ENCODE measurements around the gene FAM9A.
A peak's percentile ranks its signal among the peaks of the same experiment; 100 is the strongest.
"Not testable (repeated sequence)": the region's sequence is repeated elsewhere in the genome, so short reads cannot be mapped to it uniquely, and the experiment has no call there.

FAM9A gene

DNA sequence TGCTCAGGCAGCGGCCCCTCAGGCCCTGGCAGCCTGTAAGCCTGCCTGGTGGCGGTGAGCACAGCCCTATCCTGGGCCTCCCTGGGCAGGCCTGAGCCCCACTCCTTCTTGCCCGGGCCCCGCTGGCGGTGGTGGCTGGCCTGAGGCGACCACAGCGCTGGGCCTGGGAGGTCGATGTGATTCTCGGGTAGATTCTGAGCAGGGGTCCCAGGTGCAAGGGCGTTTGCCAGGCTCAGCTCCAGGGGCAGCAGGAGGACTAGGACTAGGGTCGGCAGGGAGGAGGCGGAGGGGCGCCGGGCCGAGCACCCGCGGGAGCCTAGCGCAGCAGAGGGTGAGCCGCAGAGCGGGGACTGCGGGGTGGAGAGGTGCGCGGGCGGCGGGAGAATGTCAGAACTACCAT lies 17.0 kb downstream of the FAM9A start:
- 74% methylated on average over 19 of the region's 25 CpGs for WGBS (ENCODE audit: insufficient coverage)
- Histone ChIP-seq H3K4me3 (ENCODE audit: control insufficient read depth in 1 of 7, extremely low read depth in 1 of 7, insufficient read depth in 4 of 7, low read depth in 2 of 7, low read length in 6 of 7) (no peak overlapping the region), H3K27ac (ENCODE audit: insufficient read depth in 1 of 2, low read depth in 1 of 2, low read length in 2 of 2, poor library complexity in 1 of 2, severe bottlenecking in 2 of 2) (no peak overlapping the region), H3K36me3 (ENCODE audit: control insufficient read depth in 4 of 4, insufficient read depth in 4 of 4, low read length in 3 of 4) (no peaks in the 10 kb centered on the region), H3K9me3 (ENCODE audit: control extremely low read depth in 1 of 5, control insufficient read depth in 4 of 5, insufficient read depth in 2 of 5, low read depth in 1 of 5, low read length in 4 of 5) (no peaks in the 10 kb centered on the region), H3K27me3 (replicated peaks in 2 of 5; ENCODE audit: control insufficient read depth in 4 of 5, insufficient read depth in 5 of 5, low read length in 4 of 5) (peaks cover 0 to 18% (median 0%) of the 10 kb centered on the region in 5 experiments), H3K4me1 (ENCODE audit: control extremely low read depth in 1 of 4, control insufficient read depth in 4 of 4, insufficient read depth in 4 of 4, low read length in 3 of 4) (no peaks in the 10 kb centered on the region)
- ChIA-PET CTCF (no interaction called here), POLR2A (no interaction called here)
- no peak for DNase-seq

DNA sequence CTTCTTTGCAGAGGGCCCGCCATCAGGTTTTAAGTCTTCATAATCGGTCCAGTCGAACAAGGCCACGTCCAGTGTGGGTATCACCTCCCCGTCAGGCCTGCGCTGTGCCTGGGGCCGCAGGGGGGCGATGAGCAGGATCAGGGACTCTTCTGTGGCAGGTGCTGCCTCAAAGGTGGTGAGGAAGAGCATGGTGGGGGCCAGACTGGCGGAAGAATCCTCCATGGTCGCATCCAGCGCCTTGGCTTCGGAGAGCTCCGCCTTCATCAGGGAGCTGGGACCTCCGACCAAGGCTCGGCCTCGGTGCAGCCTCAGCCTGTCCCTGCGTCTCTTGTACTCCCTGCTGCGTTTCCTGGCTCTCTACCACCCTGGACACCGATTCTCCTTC lies 17.5 kb downstream of the FAM9A start:
- ChIA-PET POLR2A (no interaction called here), CTCF (interaction anchor here (1.1 kb wide), 1 partner anchor 10 kb away, joined by 3 read pairs; no protein-coding TSS in a partner anchor)
- no peak overlapping the region for H3K4me3 ChIP-seq (ENCODE audit: control insufficient read depth in 1 of 7, extremely low read depth in 1 of 7, insufficient read depth in 4 of 7, low read depth in 2 of 7, low read length in 6 of 7)
- no peak for DNase-seq
- H3K27ac ChIP-seq (ENCODE audit: insufficient read depth in 1 of 2, low read depth in 1 of 2, low read length in 2 of 2, poor library complexity in 1 of 2, severe bottlenecking in 2 of 2) = no peak overlapping the region
- H3K4me1 ChIP-seq (ENCODE audit: control extremely low read depth in 1 of 4, control insufficient read depth in 4 of 4, insufficient read depth in 4 of 4, low read length in 3 of 4) = no peaks in the 10 kb centered on the region
- 67% methylated on average over 15 of the region's 19 CpGs for whole genome bisulfite sequencing (ENCODE audit: insufficient coverage)
- no peaks in the 10 kb centered on the region for H3K9me3 ChIP-seq (ENCODE audit: control extremely low read depth in 1 of 5, control insufficient read depth in 4 of 5, insufficient read depth in 2 of 5, low read depth in 1 of 5, low read length in 4 of 5)
- peaks cover 0 to 18% (median 0%) of the 10 kb centered on the region in 5 experiments for H3K27me3 ChIP-seq (replicated peaks in 2 of 5; ENCODE audit: control insufficient read depth in 4 of 5, insufficient read depth in 5 of 5, low read length in 4 of 5)
- no peaks in the 10 kb centered on the region for H3K36me3 ChIP-seq (ENCODE audit: control insufficient read depth in 4 of 4, insufficient read depth in 4 of 4, low read length in 3 of 4)

DNA sequence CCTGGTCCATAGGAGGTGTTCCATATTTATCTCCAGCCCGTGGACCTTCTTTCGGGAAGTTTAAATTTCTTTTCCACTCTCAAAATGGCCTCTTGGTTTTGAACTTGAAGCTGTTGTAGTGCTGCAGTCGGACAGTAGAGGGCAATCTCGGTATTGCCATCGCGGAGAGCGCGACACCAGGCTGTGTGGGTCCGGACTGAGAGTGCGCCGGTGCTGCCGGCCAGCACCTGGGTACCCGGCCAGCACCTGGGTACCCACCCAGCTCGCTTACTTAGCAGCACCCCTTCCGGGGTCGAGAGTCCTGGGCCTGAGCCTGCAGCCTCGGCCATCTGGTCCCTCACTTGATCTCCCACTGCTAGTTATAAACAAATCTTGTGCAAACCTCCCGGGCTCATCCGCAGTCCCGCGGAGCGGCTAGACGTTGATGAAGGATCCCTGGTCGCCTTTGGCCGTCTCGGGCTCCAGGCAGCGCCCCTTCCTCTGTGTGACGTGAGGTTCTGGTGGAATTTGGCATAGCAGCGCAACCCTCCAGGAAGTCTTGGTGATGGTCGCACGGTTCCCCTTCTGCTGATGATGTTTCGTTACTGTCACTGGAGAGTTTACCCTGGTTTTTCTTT lies 18.0 kb downstream of the FAM9A start:
- WGBS (ENCODE audit: insufficient coverage) = 46% methylated on average over 23 of the region's 32 CpGs
- Histone ChIP-seq H3K27ac (ENCODE audit: insufficient read depth in 1 of 2, low read depth in 1 of 2, low read length in 2 of 2, poor library complexity in 1 of 2, severe bottlenecking in 2 of 2) (no peak overlapping the region), H3K4me1 (ENCODE audit: control extremely low read depth in 1 of 4, control insufficient read depth in 4 of 4, insufficient read depth in 4 of 4, low read length in 3 of 4) (no peaks in the 10 kb centered on the region), H3K36me3 (ENCODE audit: control insufficient read depth in 4 of 4, insufficient read depth in 4 of 4, low read length in 3 of 4) (no peaks in the 10 kb centered on the region), H3K4me3 (ENCODE audit: control insufficient read depth in 1 of 7, extremely low read depth in 1 of 7, insufficient read depth in 4 of 7, low read depth in 2 of 7, low read length in 6 of 7) (peak overlapping the region in 3 of 7 experiments; percentile 10 to 49 (median 32)), H3K27me3 (replicated peaks in 2 of 5; ENCODE audit: control insufficient read depth in 4 of 5, insufficient read depth in 5 of 5, low read length in 4 of 5) (peaks cover 0 to 18% (median 0%) of the 10 kb centered on the region in 5 experiments), H3K9me3 (ENCODE audit: control extremely low read depth in 1 of 5, control insufficient read depth in 4 of 5, insufficient read depth in 2 of 5, low read depth in 1 of 5, low read length in 4 of 5) (no peaks in the 10 kb centered on the region)
- ChIA-PET POLR2A (interaction anchor here (0.6 kb wide), 1 partner anchor 442 kb away, joined by 3 read pairs; no protein-coding TSS in a partner anchor), CTCF (interaction anchor here (1.1 kb wide), 1 partner anchor 9 kb away, joined by 3 read pairs; no protein-coding TSS in a partner anchor)
- DNase-seq = peak; percentile 30 to 56 (median 42)

DNA sequence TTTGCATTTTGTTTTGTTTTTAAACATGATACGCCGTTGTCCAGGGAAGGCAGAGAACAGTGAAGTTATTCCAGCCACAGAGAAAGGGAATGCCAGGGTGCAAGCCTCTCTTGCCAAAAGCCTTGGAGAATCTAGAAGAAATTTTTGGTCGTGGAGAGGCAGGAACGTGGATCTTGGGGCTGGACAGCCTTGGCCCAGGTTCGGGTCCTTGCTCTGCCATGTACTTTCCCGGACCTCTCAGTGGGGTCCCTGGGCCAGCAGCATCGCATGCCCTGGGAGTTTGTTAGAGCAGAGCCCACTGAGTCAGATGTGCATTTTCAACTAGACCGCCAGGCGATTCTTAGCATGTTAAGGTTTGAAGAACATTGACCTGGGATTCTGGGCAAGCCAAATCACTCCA lies 18.6 kb downstream of the FAM9A start:
- POLR2A ChIA-PET = no interaction called here
- Histone ChIP-seq H3K27ac (ENCODE audit: insufficient read depth in 1 of 2, low read depth in 1 of 2, low read length in 2 of 2, poor library complexity in 1 of 2, severe bottlenecking in 2 of 2) (no peak overlapping the region), H3K9me3 (ENCODE audit: control extremely low read depth in 1 of 5, control insufficient read depth in 4 of 5, insufficient read depth in 2 of 5, low read depth in 1 of 5, low read length in 4 of 5) (no peaks in the 10 kb centered on the region), H3K27me3 (replicated peaks in 2 of 5; ENCODE audit: control insufficient read depth in 4 of 5, insufficient read depth in 5 of 5, low read length in 4 of 5) (peaks cover 0 to 18% (median 0%) of the 10 kb centered on the region in 5 experiments), H3K4me1 (ENCODE audit: control extremely low read depth in 1 of 4, control insufficient read depth in 4 of 4, insufficient read depth in 4 of 4, low read length in 3 of 4) (no peaks in the 10 kb centered on the region), H3K36me3 (ENCODE audit: control insufficient read depth in 4 of 4, insufficient read depth in 4 of 4, low read length in 3 of 4) (no peaks in the 10 kb centered on the region), H3K4me3 (ENCODE audit: control insufficient read depth in 1 of 7, extremely low read depth in 1 of 7, insufficient read depth in 4 of 7, low read depth in 2 of 7, low read length in 6 of 7) (peak overlapping the region in 1 of 7 experiments; percentile 20)
- CTCF ChIA-PET = interaction anchor here (1.1 kb wide), 1 partner anchor 9 kb away, joined by 3 read pairs; no protein-coding TSS in a partner anchor
- WGBS (ENCODE audit: insufficient coverage) = 93% methylated on average over 9 of the region's 9 CpGs
- DNase-seq = no peak

DNA sequence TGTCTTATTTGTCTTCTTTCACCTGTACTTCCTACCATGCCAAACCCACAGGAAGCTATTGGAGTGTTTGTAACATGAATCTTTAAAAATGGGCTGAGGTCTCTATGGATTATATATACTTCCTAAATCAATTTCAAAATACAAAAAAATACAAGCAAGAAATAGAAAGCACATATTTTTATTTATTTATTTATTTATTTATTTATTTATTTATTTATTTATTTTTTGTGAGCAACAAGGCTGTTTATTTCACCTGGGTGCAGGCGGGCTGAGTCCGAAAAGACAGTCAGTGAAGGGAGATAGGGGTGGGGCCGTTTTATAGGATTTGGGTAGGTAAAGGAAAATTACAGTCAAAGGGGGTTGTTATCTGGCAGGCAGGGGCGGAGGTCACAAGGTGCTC lies 19.3 kb downstream of the FAM9A start:
- H3K36me3 ChIP-seq (ENCODE audit: control insufficient read depth in 4 of 4, insufficient read depth in 4 of 4, low read length in 3 of 4); POLR2A ChIA-PET; DNase-seq; H3K4me1 ChIP-seq (ENCODE audit: control extremely low read depth in 1 of 4, control insufficient read depth in 4 of 4, insufficient read depth in 4 of 4, low read length in 3 of 4); H3K27ac ChIP-seq (ENCODE audit: insufficient read depth in 1 of 2, low read depth in 1 of 2, low read length in 2 of 2, poor library complexity in 1 of 2, severe bottlenecking in 2 of 2); H3K9me3 ChIP-seq (ENCODE audit: control extremely low read depth in 1 of 5, control insufficient read depth in 4 of 5, insufficient read depth in 2 of 5, low read depth in 1 of 5, low read length in 4 of 5); CTCF ChIA-PET; H3K4me3 ChIP-seq (ENCODE audit: control insufficient read depth in 1 of 7, extremely low read depth in 1 of 7, insufficient read depth in 4 of 7, low read depth in 2 of 7, low read length in 6 of 7): not testable (repeated sequence)
- H3K27me3 ChIP-seq (replicated peaks in 2 of 5; ENCODE audit: control insufficient read depth in 4 of 5, insufficient read depth in 5 of 5, low read length in 4 of 5) = peaks cover 0 to 18% (median 0%) of the 10 kb centered on the region in 5 experiments
- WGBS (ENCODE audit: insufficient coverage) = 63% methylated on average over 3 of the region's 4 CpGs

DNA sequence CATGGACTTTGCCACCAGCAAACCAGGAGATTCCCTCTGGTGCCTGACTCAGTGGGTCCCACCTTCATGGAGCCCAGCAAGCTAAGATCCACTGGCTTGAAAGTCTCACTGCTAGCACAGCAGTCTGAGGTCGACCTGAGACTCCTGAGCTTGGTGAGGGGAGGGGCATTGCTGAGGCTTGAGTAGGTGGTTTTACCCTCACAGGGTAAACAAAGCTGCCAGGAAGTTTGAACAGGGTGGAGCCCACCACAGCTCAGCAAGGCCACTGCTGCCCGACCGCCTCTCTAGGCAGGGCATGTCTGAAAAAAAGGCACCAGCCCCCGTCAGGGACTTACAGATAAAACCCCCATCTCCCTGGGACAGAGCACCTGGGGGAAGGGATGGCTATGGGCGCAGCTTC lies 28.1 kb downstream of the FAM9A start:
- ChIA-PET CTCF (no interaction called here), POLR2A (no interaction called here)
- Histone ChIP-seq H3K27ac (ENCODE audit: insufficient read depth in 1 of 2, low read depth in 1 of 2, low read length in 2 of 2, poor library complexity in 1 of 2, severe bottlenecking in 2 of 2) (no peak overlapping the region), H3K4me1 (ENCODE audit: control extremely low read depth in 1 of 4, control insufficient read depth in 4 of 4, insufficient read depth in 4 of 4, low read length in 3 of 4) (no peaks in the 10 kb centered on the region), H3K36me3 (ENCODE audit: control insufficient read depth in 4 of 4, insufficient read depth in 4 of 4, low read length in 3 of 4) (no peaks in the 10 kb centered on the region), H3K9me3 (ENCODE audit: control extremely low read depth in 1 of 5, control insufficient read depth in 4 of 5, insufficient read depth in 2 of 5, low read depth in 1 of 5, low read length in 4 of 5) (no peaks in the 10 kb centered on the region), H3K4me3 (ENCODE audit: control insufficient read depth in 1 of 7, extremely low read depth in 1 of 7, insufficient read depth in 4 of 7, low read depth in 2 of 7, low read length in 6 of 7) (no peak overlapping the region), H3K27me3 (replicated peaks in 2 of 5; ENCODE audit: control insufficient read depth in 4 of 5, insufficient read depth in 5 of 5, low read length in 4 of 5) (peaks cover 0 to 9% (median 0%) of the 10 kb centered on the region in 5 experiments)
- no peak for DNase-seq
- WGBS (ENCODE audit: insufficient coverage) = 68% methylated on average over 3 of the region's 5 CpGs

DNA sequence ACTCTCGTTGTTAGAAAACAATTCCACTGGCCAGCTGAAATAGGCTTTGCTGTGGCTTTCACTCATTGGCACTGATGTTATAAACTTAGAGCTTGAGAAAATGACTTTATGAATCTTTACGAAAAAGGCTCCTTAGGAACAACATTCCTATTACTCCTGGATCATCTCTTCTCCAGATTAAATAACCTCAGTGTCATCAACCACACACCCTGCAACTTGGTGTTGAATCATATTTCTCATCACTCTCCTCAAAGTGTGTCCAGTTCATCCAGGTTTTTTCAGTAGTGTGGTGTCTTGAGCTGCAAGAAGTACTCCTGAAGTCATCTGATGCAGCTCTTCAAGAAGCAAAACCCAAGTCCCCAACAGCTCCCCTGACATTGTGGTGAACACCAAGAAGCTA lies 41.2 kb downstream of the FAM9A start:
- ChIA-PET POLR2A (no interaction called here), CTCF (no interaction called here)
- DNase-seq = no peak
- no peaks in the 10 kb centered on the region for H3K36me3 ChIP-seq (ENCODE audit: control insufficient read depth in 4 of 4, insufficient read depth in 4 of 4, low read length in 3 of 4)
- no peaks in the 10 kb centered on the region for H3K4me1 ChIP-seq (ENCODE audit: control extremely low read depth in 1 of 4, control insufficient read depth in 4 of 4, insufficient read depth in 4 of 4, low read length in 3 of 4)
- no peak overlapping the region for H3K4me3 ChIP-seq (ENCODE audit: control insufficient read depth in 1 of 7, extremely low read depth in 1 of 7, insufficient read depth in 4 of 7, low read depth in 2 of 7, low read length in 6 of 7)
- no CpG with 5 or more reads among the region's 2 CpGs for WGBS (ENCODE audit: insufficient coverage)
- H3K27me3 ChIP-seq (replicated peaks in 2 of 5; ENCODE audit: control insufficient read depth in 4 of 5, insufficient read depth in 5 of 5, low read length in 4 of 5) = peaks cover 0 to 4% (median 0%) of the 10 kb centered on the region in 5 experiments
- no peaks in the 10 kb centered on the region for H3K9me3 ChIP-seq (ENCODE audit: control extremely low read depth in 1 of 5, control insufficient read depth in 4 of 5, insufficient read depth in 2 of 5, low read depth in 1 of 5, low read length in 4 of 5)
- H3K27ac ChIP-seq (ENCODE audit: insufficient read depth in 1 of 2, low read depth in 1 of 2, low read length in 2 of 2, poor library complexity in 1 of 2, severe bottlenecking in 2 of 2) = no peak overlapping the region

All from common myeloid progenitor, CD34-positive (primary cell).